A673 (cell line): ENCODE measurements around the gene FAM163B. TPM values are rescaled to one million over a fixed set of nuclear protein-coding genes. Genes with fewer than 3 reads are reported as not detected.

Experiments
- BruUV-seq: library from RNA; stranded (reverse); fragments of 400-500 nt; replicated peaks from 2 replicates; lab custom pipeline; 2021; lab: Mats Ljungman, UMichigan
- CTCF ChIA-PET: fragments of 300-600 bp; sonication (Branson Sonifier 250); formaldehyde crosslinking; loops from one replicate; lab custom pipeline; 2022; ENCODE audit warnings: antibody characterized with exemption; lab: Charles Lee
- POLR2A ChIA-PET: fragments of 300-600 bp; sonication (Branson Sonifier 250); formaldehyde crosslinking; loops from one replicate; lab custom pipeline; 2022; ENCODE audit warnings: antibody characterized with exemption; ENCODE audit not compliant: low non-redundant PET; lab: Charles Lee
- DNase-seq: peaks from one replicate; pipeline ENCODE4 v3.0.0-alpha.2; 2015; ENCODE audit warnings: low spot score
- H3K27ac ChIP-seq: fragments of 200-600 bp; sonication (generic); 2 replicates; pipeline ENCODE4 v1.5.1; 2016; ENCODE audit warnings: mixed run types, low read depth, mild to moderate bottlenecking, mixed read lengths, antibody characterized with exemption, low read length; ENCODE audit not compliant: poor library complexity, severe bottlenecking
- H3K27me3 ChIP-seq: fragments of 200-600 bp; sonication (generic); replicated peaks from 2 replicates; pipeline ENCODE4 v1.6.1; 2017; ENCODE audit warnings: mixed run types, low read depth, mild to moderate bottlenecking, mixed read lengths, antibody characterized with exemption, low read length; ENCODE audit not compliant: insufficient read depth, poor library complexity
- H3K36me3 ChIP-seq: fragments of 200-600 bp; sonication (generic); 2 replicates; pipeline ENCODE4 v1.6.1; 2016; ENCODE audit warnings: mixed run types, mild to moderate bottlenecking, mixed read lengths, antibody characterized with exemption, low read length; ENCODE audit not compliant: insufficient read depth, poor library complexity, severe bottlenecking
- H3K4me1 ChIP-seq: fragments of 200-600 bp; sonication (generic); 2 replicates; pipeline ENCODE4 v1.6.1; 2017; ENCODE audit warnings: mixed run types, mild to moderate bottlenecking, mixed read lengths, antibody characterized with exemption, low read length; ENCODE audit not compliant: insufficient read depth, poor library complexity, severe bottlenecking
- H3K4me3 ChIP-seq: fragments of 200-600 bp; sonication (generic); 2 replicates; pipeline ENCODE4 v1.5.1; 2016; ENCODE audit warnings: low read depth, mixed run types, mild to moderate bottlenecking, mixed read lengths, low read length; ENCODE audit not compliant: poor library complexity, severe bottlenecking
- H3K9me3 ChIP-seq: fragments of 200-600 bp; sonication (generic); 2 replicates; pipeline ENCODE4 v1.6.1; 2016; ENCODE audit warnings: mixed run types, low read depth, mild to moderate bottlenecking, mixed read lengths, antibody characterized with exemption, low read length; ENCODE audit not compliant: poor library complexity, severe bottlenecking
- EZH2 ChIP-seq: fragments of 200-600 bp; sonication (generic); IDR thresholded peaks from 2 replicates; pipeline ENCODE4 v1.6.1; 2017; ENCODE audit warnings: borderline replicate concordance, low read depth, mild to moderate bottlenecking, mixed read lengths, antibody characterized with exemption, low read length; ENCODE audit not compliant: poor library complexity, severe bottlenecking
- intact Hi-C: fragments of 100-400 bp; cut with micrococcal nuclease; formaldehyde crosslinking; loops from one replicate; pipeline ENCODE4 v1.10.0; 2022; ENCODE audit not compliant: unreplicated experiment
- total RNA-seq: library from RNA; stranded (reverse); gene quantifications from 2 replicates; pipeline ENCODE4 v1.2.3, GENCODE V29; 2021
- TF ChIP-seq, protein P1 (sequence below): fragments of 300-800, 200-600 bp; sonication (generic); conservative IDR thresholded peaks from 2 replicates; pipeline ENCODE4 v1.5.1; 2017; ENCODE audit warnings: low read depth, mild to moderate bottlenecking, antibody characterized with exemption, low read length, moderate library complexity, mixed read lengths

Gene FAM163B
- total RNA-seq, 1 experiment from 2014 or later: not detected

GRCh38 chr9:133562611-133563290, 46.4 kb downstream of the FAM163B start:
- no peaks in the 10 kb centered on the region for H3K27me3 ChIP-seq
- H3K4me1 ChIP-seq: peaks cover 15% of the 10 kb centered on the region
- no peaks in the 10 kb centered on the region for H3K36me3 ChIP-seq
- DNase-seq: no peak
- TF ChIP-seq, protein P1, sequence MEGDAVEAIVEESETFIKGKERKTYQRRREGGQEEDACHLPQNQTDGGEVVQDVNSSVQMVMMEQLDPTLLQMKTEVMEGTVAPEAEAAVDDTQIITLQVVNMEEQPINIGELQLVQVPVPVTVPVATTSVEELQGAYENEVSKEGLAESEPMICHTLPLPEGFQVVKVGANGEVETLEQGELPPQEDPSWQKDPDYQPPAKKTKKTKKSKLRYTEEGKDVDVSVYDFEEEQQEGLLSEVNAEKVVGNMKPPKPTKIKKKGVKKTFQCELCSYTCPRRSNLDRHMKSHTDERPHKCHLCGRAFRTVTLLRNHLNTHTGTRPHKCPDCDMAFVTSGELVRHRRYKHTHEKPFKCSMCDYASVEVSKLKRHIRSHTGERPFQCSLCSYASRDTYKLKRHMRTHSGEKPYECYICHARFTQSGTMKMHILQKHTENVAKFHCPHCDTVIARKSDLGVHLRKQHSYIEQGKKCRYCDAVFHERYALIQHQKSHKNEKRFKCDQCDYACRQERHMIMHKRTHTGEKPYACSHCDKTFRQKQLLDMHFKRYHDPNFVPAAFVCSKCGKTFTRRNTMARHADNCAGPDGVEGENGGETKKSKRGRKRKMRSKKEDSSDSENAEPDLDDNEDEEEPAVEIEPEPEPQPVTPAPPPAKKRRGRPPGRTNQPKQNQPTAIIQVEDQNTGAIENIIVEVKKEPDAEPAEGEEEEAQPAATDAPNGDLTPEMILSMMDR: no peak
- TF ChIP-seq EZH2: no peak
- intact Hi-C loops: no loop called here
- no peak overlapping the region for H3K27ac ChIP-seq
- no peaks in the 10 kb centered on the region for H3K9me3 ChIP-seq
- no peak overlapping the region for H3K4me3 ChIP-seq
- BruUV-seq: no TSS peak
- ChIA-PET POLR2A (no interaction called here), CTCF (no interaction called here)

GRCh38 chr9:133561976-133562554, 47.1 kb downstream of the FAM163B start:
- intact Hi-C loops: no loop called here
- ChIA-PET POLR2A (no interaction called here), CTCF (no interaction called here)
- no peak for DNase-seq
- Histone ChIP-seq H3K36me3 (no peaks in the 10 kb centered on the region), H3K4me1 (peaks cover 15% of the 10 kb centered on the region), H3K9me3 (no peaks in the 10 kb centered on the region), H3K4me3 (no peak overlapping the region), H3K27me3 (no peaks in the 10 kb centered on the region), H3K27ac (no peak overlapping the region)
- TF ChIP-seq EZH2: no peak
- TF ChIP-seq, protein P1: no peak
- no TSS peak for BruUV-seq

DNA sequence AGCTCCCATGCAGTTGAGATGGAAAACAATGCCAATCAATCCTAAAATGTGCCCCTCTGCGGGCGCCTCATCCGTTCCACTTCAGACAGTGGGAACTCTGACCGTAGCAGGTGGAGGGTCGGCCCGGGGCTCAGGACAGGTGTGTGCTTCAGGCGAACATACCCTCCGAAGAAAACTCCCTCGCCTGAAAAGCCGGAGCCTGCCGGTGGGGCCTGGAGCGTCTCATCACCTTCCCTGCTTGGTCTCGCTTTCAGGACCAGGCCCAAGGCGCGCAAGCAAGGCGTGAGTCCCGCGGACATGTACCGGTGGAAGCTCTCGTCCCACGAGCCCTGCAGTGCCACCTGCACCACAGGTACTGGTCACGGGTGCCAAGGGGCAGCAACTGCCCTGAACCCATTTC, 48.2 kb downstream of the FAM163B start:
- no TSS peak for BruUV-seq
- POLR2A ChIA-PET: no interaction called here

More for the DNA sequence above, 48.2 kb downstream of the FAM163B start:
- peaks cover 15% of the 10 kb centered on the region for H3K4me1 ChIP-seq
- DNase-seq: no peak
- no peak overlapping the region for H3K4me3 ChIP-seq
- TF ChIP-seq, protein P1: no peak
- TF ChIP-seq EZH2: no peak
- intact Hi-C loops: no loop called here
- no peaks in the 10 kb centered on the region for H3K36me3 ChIP-seq
- CTCF ChIA-PET: no interaction called here
- H3K27ac ChIP-seq: no peak overlapping the region
- no peaks in the 10 kb centered on the region for H3K27me3 ChIP-seq
- H3K9me3 ChIP-seq: no peaks in the 10 kb centered on the region
